HPDE6-E6E7 (cell line): ENCODE measurements around the gene ULK3.
A peak's percentile ranks its signal among the peaks of the same experiment; 100 is the strongest.
"Not testable (repeated sequence)": the region's sequence is repeated elsewhere in the genome, so short reads cannot be mapped to it uniquely, and the experiment has no call there.

ENCODE experiments used
- DNase-seq: peaks from one replicate; pipeline ENCODE4 v3.0.0; 2011; ENCODE audit warnings: missing footprints; ENCODE audit errors: extremely low spot score

Gene ULK3, protein sequence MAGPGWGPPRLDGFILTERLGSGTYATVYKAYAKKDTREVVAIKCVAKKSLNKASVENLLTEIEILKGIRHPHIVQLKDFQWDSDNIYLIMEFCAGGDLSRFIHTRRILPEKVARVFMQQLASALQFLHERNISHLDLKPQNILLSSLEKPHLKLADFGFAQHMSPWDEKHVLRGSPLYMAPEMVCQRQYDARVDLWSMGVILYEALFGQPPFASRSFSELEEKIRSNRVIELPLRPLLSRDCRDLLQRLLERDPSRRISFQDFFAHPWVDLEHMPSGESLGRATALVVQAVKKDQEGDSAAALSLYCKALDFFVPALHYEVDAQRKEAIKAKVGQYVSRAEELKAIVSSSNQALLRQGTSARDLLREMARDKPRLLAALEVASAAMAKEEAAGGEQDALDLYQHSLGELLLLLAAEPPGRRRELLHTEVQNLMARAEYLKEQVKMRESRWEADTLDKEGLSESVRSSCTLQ

GRCh38 chr15:74842581-74843444, at the start of gene ULK3:
Gene ULK3, minus strand, starts transcription at chr15:74843156. Its CDS starts 51 bp downstream, at chr15:74843105.
- DNase-seq, result peak; percentile 96

DNA sequence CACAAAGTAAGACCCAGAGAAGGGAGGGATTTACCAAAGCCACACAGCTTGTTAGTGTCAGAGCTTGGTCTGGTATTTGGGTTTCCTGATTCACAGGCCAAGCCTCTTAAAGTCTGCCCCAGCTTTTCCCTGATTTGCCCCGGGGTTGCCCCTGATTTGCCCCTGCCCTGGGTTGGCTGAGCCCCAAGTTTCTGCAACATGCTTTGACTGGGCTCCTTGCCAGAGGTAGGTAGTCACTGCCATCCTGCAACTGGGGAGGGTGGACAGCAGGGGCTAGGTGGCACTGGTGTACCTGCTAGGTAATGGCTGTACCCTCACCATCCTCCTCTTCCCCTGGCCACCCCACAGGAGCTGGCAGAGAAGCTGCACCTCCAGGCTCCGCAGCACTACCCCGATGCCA, 49.4 kb upstream of the ULK3 start:
- DNase-seq, result no peak

- no peak for DNase-seq
These were observed 48.5 kb upstream of the ULK3 start for GRCh38 chr15:74891469-74891868.

GRCh38 chr15:74890665-74890960, 47.7 kb upstream of the ULK3 start:
- no peak for DNase-seq

- peak; percentile 90 for DNase-seq
These were observed 47.1 kb upstream of the ULK3 start, which contains the start of gene MPI for GRCh38 chr15:74889883-74890664. Gene MPI, plus strand, starts transcription at chr15:74890042. Its CDS starts 32 bp downstream, at chr15:74890074.

- no peak for DNase-seq
These were observed 46.5 kb upstream of the ULK3 start for GRCh38 chr15:74889390-74889882.

- no peak for DNase-seq
These were observed 45.8 kb upstream of the ULK3 start for GRCh38 chr15:74888716-74889115.

- DNase-seq, result not testable (repeated sequence)
These were observed 44.7 kb upstream of the ULK3 start for GRCh38 chr15:74887537-74888193.

DNA sequence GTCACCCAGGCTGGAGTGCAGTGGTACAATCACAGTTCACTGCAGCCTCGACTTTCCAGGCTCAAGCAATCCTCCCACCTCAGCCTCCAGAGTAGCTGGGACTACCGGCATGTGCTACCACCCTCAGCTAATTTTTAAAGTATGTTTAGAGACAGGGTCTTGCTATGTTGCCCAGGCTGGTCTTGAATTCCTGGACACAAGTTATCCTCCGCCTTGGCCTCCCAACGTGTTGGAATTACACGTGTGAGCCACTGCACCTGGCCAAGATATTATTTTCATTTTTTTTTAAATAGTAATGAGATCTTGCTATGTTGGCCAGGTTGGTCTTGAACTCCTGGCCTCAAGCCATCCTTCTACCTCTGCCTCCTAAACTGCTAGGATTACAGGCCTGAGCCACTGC, 42.5 kb upstream of the ULK3 start:
- no peak for DNase-seq

DNA sequence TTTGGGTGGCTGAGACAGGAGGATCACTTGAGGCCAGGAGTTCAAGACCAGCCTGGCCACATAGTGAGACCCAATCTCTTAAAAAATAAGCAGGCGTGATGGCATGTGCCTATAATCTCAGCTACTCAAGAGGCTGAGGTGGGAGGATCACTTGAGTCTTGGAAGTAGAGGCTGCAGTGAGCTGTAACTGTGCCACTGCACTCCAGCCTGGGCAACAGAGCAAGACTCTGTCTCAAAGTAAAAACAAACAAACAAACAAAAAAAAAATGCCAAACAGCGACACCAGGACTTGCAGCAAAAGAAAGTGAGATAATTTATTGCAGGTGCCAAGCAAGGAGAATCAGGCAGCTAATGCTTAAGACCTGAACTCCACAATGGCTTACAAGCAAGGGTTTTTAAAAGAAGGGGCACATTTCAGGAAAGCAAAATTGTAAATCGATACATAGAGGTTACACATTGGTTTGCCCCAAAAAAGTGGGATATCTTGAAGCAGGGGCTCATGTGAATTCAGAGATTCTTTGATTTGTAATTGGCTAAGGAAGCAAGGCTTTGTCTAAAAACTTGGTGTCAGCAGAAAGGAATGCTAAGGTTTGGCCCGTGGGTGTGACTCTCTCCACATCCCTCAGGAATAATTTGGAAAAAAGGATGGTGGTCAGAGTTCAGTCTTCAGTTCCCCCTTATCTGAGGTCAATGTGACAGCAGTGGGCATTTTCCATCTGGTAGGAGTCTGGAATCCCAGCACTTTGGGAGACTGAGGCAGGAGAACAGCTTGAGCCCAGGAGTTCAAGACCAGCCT, 41.7 kb upstream of the ULK3 start:
- no peak for DNase-seq

- DNase-seq, result no peak
These were observed 39.6 kb upstream of the ULK3 start for GRCh38 chr15:74882528-74882927.

DNA sequence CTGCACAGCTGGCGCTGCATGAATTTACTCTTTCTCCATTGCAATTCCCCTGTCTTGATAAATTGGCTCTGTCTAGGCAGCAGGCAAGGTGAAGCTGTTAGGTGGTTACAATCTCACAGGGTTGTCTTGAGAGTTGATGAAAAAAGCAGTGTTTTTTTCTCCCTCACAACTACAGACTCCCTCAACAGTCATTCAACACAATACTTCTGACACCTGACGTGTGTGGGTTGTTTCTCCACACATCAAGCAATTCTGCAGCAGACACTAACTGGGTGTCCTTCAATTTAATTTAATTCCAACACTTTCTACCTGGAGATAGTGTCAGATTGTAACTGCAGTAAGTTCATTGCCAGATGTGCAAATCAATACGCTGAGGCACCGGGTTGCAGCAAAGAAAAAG, 35.3 kb upstream of the ULK3 start:
- DNase-seq, result no peak

DNA sequence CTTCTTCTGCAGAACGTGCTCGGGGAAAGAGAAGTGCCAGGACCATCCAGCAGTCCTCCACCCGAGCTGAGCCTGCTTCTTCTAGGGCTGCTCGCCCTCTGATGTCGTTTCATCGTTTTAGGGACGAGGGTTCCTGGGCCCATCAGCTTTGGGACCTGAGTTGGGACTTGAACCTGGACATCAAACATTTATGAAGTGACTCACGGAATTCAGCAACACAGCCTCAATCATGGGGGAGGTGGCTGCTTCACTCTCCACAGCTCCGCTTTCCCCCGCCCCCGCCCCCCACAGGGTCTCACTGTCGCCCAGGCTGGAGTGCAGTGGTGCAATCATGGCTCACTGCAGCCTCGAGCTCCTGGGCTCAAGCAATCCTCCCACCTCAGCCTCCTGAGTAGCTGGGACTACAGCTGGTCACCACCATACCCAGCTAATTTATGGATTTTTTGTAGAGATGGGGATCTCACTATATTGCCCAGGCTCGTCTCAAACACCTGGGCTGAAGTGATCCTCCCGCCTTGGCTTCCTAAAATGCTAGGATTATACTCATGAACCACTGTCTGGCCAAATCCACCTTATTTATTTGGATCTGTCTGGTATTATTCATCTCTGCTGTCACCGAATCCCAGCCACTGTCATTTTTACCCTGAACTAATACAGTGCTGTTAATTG, 30.9 kb upstream of the ULK3 start:
- no peak for DNase-seq

DNA sequence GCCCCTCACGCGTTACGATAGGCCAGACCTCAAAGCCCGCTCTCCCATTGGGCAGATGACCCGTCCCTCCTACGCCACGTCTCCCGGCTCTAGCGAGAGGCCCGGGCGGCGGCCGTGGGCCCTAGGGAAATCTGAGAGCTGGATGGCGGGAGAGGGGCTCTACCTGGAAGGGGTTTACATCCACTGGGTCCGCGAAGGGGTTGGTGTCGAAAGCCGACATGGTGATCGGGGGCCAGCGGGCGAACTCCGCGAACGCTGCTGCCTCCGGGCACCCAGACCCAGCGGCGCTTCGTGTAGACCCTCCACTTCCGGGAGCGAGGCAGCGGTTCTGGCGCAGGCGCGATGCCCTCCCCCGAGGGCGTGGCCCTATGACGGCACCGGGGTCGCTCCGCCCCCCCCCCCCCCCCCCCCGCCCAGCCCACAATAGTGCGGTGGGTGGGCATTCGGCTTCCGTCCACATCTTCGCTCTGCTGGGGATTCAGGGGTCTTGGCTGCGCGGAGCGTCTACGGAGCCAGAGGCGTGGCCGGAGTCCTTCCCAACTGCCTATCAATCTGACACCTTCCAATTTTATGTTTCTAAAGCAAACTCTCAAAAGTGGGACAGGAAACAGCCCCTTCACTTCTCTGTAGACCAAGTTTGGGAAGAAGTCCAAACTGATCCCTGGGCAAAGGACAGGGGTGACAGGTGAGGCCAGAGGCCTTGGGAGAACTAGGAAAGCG, 30.2 kb upstream of the ULK3 start, which contains the start of gene SCAMP2:
Gene SCAMP2 (minus strand): TSS at position 330 of the 720 bp plus-strand sequence. CDS start 110 bp downstream, at position 220.
- DNase-seq, result peak; percentile 95

DNA sequence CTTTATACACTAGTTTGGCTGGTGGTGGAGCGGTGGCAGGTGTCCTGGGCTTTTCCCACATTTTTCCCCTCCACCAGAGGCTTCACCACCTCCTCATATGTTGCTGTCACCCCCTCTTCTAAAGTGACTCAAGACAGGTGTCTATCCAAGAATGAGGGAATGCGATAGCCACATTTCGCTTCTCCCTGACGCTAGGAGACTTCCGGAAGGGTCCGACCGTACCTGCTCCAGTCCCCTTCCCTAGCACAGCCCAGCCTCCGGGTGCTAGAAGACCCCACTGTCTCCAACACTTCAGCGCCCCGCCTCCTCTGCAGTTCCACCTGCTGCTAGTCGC, 29.7 kb upstream of the ULK3 start:
- DNase-seq, result no peak

GRCh38 chr15:74870436-74871215, 27.7 kb upstream of the ULK3 start:
- no peak for DNase-seq

DNA sequence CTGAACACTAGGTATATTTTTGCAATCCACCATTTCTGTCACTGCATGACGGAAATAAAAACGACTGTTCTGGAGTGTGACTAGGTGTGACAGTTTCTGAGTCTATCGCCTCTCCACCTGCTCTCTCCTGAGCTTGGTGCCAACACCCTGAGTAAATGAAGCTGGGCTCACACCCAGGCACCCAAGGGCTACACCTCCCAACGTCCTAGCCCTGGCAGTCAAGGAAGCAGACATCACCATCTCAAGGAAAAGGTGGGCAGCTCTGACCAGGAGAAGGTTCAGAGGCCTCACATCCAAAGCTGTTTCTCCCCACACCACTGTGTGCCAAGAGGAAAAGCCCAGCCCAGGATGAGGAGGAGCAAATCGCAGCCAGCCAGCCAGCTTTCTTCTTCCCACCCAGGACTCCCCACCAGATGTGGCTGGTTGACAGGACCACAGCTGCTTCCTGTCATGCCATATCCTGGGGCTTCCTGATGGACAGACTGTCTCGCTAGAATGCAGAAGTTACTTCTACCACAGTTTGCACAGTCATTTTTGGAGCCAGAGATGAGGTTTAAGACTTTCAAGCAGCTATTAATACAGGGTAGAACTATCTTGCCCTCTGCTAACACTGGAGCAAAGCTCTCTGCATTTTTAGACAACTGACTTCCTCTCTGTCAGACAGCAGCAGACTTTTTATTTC, 26.9 kb upstream of the ULK3 start:
- no peak for DNase-seq

DNA sequence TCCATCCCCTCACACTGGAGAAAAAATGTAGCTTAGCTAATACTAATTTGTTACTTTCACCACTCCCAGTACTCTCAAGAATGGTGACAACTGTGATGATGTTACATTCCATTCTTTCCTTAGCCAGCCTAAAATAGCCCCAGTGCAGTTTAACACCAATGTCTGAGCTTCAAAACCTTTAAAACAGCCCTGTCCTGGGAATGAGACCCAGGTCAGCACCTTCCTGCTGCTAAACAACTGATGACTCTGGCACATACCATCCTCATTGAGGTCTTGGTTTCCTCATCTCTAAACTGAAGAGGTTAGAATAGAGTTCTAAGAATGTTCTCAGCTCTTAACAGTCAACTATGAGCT, 26.4 kb upstream of the ULK3 start:
- DNase-seq, result no peak
